Heart right ventricle (tissue), 16 donors: ENCODE results near the gene FAM124B. TPM values are rescaled to one million over a fixed set of nuclear protein-coding genes. Genes with fewer than 3 reads are reported as not detected.

ENCODE experiments used
- ATAC-seq, 8 donors: fragments of 200-7000 bp; cut with Tn5 transposase; one replicate each; pipeline ENCODE4 v1.9.1; 2020; ENCODE audit warnings: mild to moderate bottlenecking in 8 of 8, moderate library complexity in 8 of 8, moderate number of reproducible peaks in 1 of 8
- DNase-seq, 2 donors: peaks; one replicate each; pipeline ENCODE4 v3.0.0-alpha.2; 2020
- H3K27ac ChIP-seq, 10 donors: fragments of 200-600 bp; sonication (generic) in 2 of 10; one replicate each; pipeline versions ENCODE4 v1.5.0 to v1.8.0; 2020 to 2022; ENCODE audit warnings: mild to moderate bottlenecking in 3 of 10
- H3K27me3 ChIP-seq, 7 donors: fragments of 200-600 bp; one replicate each; pipeline ENCODE4 v1.8.0; 2021 to 2022; ENCODE audit warnings: mild to moderate bottlenecking in 2 of 7
- H3K36me3 ChIP-seq, 9 donors: fragments of 200-600 bp; sonication (generic) in 1 of 9; one replicate each; pipeline versions ENCODE4 v1.5.0 to v1.8.0; 2020 to 2022; ENCODE audit warnings: mild to moderate bottlenecking in 2 of 9
- H3K4me1 ChIP-seq, 9 donors: fragments of 200-600 bp; sonication (generic) in 1 of 9; one replicate each; pipeline versions ENCODE4 v1.5.0 to v1.8.0; 2020 to 2022; ENCODE audit warnings: mild to moderate bottlenecking in 4 of 9
- H3K4me3 ChIP-seq, 10 donors: fragments of 200-600 bp; sonication (generic) in 2 of 10; one replicate each; pipeline versions ENCODE4 v1.5.0 to v1.8.0; 2020 to 2022; ENCODE audit warnings: mild to moderate bottlenecking in 7 of 10, moderate library complexity in 2 of 10
- H3K9me3 ChIP-seq, 11 donors: fragments of 200-600 bp in 10 of 11; sonication (generic) in 2 of 11; one replicate each; pipeline versions ENCODE4 v1.5.0 to v1.8.0; 2013 to 2022; ENCODE audit warnings: mild to moderate bottlenecking in 2 of 11, control low read depth in 1 of 11, moderate library complexity in 1 of 11
- WGBS, 2 donors: extraction: QIAGEN DNeasy Blood & Tissue Kit; methylation state at CpG; one replicate each; pipeline ENCODE4 v1.1.7; 2013; ENCODE audit warnings: inconsistent platforms in 1 of 2; 5-methylcytosine and 5-hydroxymethylcytosine counted together
- intact Hi-C, 10 donors: fragments of 100-400 bp; cut with DNase I; formaldehyde crosslinking; loops; one replicate each; pipeline versions ENCODE4 v1.11.1 to v1.14.2; 2022
- polyA plus RNA-seq, 2 donors: library from polyadenylated mRNA; stranded (reverse); fragments of 200-250 nt; gene quantifications; one replicate each; pipeline ENCODE4 v1.2.3, GENCODE V29; 2013
- total RNA-seq, 10 donors: library from RNA; stranded (reverse); fragmentation: NEBNext Ultra II Directional in 3 of 10; extraction: Animal tissue kit (Norgen Biotek cat#: 25700) in 3 of 10; gene quantifications; one replicate each; pipeline versions ENCODE4 v1.2.1 to v1.2.4, GENCODE V29; 2021 to 2023
- TF ChIP-seq, protein P1 (sequence below), 9 donors: fragments of 200-600 bp; sonication (generic) in 2 of 9; IDR thresholded peaks; one replicate each; pipeline versions ENCODE4 v1.5.0 to v1.8.0; 2021 to 2022; ENCODE audit warnings: antibody characterized with exemption in 9 of 9, mild to moderate bottlenecking in 5 of 9, moderate library complexity in 1 of 9
- donor health status: Arrhythmogenic right ventricular cardiomyopathy.
- donor health status: ischemic (EF 13 %, LVEDD 7.1; RV severe dilation, severe dysfunction).
- donor health status: healthy with polysubstance abuse.
- donor health status: DM: no; HTN: yes; CAD: no.
- donor health status: DM: no; HTN: no; CAD: no.
- donor health status: ischemic (EF 25% LVEDD 6.9; RV normal size, moderate dysfunction).
- donor health status: ischemic (EF 25% LVEDD 5.7; RV mildly dilated, moderate dysfunction).
- donor health status: healthy.
- donor health status: DM: yes; HTN: yes; CAD: no.
- donor health status: Ischemic cardiomyopathy.
- donor health status: ischemic (EF 35%, LVEDD 5.7; RV mildly dilated, moderate dysfunction).
- donor health status: nonischemic (EF 11% LVEDD 7.7; RV severe dilation, severe dysfunction).
- donor health status: DM: yes; HTN: yes; CAD: no.
- donor health status: PGD.
- donor health status: ischemic (EF 29% LVEDD 5.4; RV normal size, mild dysfunction).
- donor health status: nonischemic (EF 23%, LVEDD 6.1; RV moderate dilation, normal function).

The FAM124B gene
- total and polyA plus RNA-seq, 12 donors: 0.62 to 3.9 (median 1.7) TPM

DNA sequence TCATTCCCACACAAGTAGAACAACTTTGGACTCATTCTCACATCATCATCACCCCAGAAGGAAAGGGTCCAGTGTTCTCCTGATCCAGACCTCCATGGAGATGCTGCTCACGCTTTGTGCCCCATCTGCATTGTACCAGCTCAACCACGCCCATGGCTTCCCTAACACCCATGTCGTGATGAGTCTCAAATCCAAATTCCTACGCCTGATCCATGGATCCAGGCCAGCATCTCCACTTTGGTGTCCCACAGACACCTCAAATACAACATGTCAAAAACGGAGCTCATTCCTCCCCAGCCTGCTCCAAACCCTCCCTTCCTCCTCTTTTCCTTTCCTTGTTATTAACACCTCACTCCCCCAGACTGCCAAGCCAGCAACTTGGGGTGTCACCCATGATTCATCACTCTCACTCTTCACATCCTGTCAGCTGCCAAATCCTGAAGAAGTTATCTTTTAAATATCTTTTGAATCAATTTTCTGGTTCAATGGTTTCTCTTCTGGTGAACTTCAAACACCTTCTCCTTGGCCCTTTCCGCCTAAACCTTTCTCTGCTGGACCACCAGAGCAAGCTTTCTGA, 30.2 kb upstream of the FAM124B start:
- Histone ChIP-seq H3K4me1 (peaks cover 0 to 5% (median 0%) of the 10 kb centered on the region in 9 donors), H3K4me3 (no peak overlapping the region), H3K9me3 (no peaks in the 10 kb centered on the region), H3K27ac (no peak overlapping the region), H3K27me3 (peaks cover 0 to 2% (median 0%) of the 10 kb centered on the region in 7 donors), H3K36me3 (no peaks in the 10 kb centered on the region)
- ATAC-seq (no peak), DNase-seq (no peak)
- TF ChIP-seq, protein P1, sequence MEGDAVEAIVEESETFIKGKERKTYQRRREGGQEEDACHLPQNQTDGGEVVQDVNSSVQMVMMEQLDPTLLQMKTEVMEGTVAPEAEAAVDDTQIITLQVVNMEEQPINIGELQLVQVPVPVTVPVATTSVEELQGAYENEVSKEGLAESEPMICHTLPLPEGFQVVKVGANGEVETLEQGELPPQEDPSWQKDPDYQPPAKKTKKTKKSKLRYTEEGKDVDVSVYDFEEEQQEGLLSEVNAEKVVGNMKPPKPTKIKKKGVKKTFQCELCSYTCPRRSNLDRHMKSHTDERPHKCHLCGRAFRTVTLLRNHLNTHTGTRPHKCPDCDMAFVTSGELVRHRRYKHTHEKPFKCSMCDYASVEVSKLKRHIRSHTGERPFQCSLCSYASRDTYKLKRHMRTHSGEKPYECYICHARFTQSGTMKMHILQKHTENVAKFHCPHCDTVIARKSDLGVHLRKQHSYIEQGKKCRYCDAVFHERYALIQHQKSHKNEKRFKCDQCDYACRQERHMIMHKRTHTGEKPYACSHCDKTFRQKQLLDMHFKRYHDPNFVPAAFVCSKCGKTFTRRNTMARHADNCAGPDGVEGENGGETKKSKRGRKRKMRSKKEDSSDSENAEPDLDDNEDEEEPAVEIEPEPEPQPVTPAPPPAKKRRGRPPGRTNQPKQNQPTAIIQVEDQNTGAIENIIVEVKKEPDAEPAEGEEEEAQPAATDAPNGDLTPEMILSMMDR (IDR thresholded peaks at IDR 0.05): no peak
- 80 to 84% methylated on average over 6 of the region's 6 CpGs for WGBS, 2 donors
- intact Hi-C loops: no loop called here

DNA sequence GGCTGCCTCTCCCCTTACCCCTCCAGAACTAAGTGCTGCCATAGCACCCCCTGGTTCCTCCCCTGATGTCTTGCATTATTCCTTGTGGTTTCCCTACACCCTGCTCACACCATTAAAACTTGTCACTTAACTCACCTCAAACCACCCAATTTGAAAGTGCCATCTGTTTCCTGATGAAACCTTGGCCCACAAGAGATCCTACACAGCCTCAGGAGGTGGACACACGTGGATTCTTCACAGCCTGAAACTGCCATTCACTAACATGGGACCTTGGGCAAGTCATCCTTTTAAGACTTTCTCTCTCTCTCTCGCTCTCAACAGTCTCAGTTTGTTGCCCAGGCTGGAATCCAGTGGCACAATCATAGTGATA, 27.5 kb upstream of the FAM124B start:
- TF ChIP-seq, protein P1 (IDR thresholded peaks at IDR 0.05): no peak
- ATAC-seq: no peak
- H3K4me3 ChIP-seq: no peak overlapping the region
- no peaks in the 10 kb centered on the region for H3K36me3 ChIP-seq
- WGBS, 2 donors: 69 to 83% methylated on average over 2 of the region's 2 CpGs
- H3K27me3 ChIP-seq: no peaks in the 10 kb centered on the region
- H3K27ac ChIP-seq: no peak overlapping the region
- peaks cover 0 to 12% (median 0%) of the 10 kb centered on the region in 11 donors for H3K9me3 ChIP-seq
- DNase-seq: no peak
- intact Hi-C loops: loop anchor here in 1 of 10 donors (5.0 kb wide), 1 partner anchor 1577 kb away; no protein-coding TSS in a partner anchor
- peaks cover 0 to 5% (median 0%) of the 10 kb centered on the region in 9 donors for H3K4me1 ChIP-seq

DNA sequence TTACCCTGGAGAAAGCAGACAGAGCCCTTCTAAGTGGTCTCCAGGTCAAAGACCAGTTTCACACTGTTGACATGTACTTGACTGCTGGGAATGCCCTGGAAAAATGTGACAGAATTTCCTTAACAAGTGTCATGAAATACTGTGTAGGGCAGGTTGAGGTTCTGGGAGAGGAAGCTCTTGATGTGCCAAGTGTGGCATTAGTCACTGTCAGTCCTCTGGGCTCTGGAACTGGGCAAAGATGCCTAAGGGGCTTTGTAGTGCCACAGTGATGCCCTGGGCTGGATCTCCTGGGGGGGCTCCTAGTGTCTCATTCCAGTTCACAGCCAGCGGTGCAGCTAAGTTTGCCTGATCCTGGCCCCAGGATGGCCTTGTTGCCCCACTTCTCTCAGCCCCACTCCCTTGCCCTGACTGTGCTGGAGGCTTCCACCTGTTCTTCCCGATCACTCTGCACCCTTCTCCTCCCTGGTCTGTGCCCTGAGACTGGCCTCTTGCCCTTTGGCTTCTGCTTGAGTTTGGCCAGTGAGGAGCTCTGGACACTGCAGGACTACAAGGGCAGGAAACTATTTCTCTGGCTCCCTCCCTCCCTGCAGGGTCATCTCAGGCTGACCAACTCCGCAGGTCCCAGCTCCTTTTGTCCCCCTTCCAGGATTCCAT, 27.0 kb upstream of the FAM124B start:
- H3K4me1 ChIP-seq: peaks cover 0 to 5% (median 0%) of the 10 kb centered on the region in 9 donors
- no peaks in the 10 kb centered on the region for H3K36me3 ChIP-seq
- no peak overlapping the region for H3K27ac ChIP-seq
- H3K4me3 ChIP-seq: no peak overlapping the region
- TF ChIP-seq, protein P1 (IDR thresholded peaks at IDR 0.05): no peak
- no peak for ATAC-seq
- no peaks in the 10 kb centered on the region for H3K27me3 ChIP-seq
- intact Hi-C loops: loop anchor here in 1 of 10 donors (5.0 kb wide), 1 partner anchor 1577 kb away; no protein-coding TSS in a partner anchor
- WGBS, 2 donors: 78 to 82% methylated on average over 3 of the region's 3 CpGs
- peaks cover 0 to 12% (median 0%) of the 10 kb centered on the region in 11 donors for H3K9me3 ChIP-seq
- no peak for DNase-seq

DNA sequence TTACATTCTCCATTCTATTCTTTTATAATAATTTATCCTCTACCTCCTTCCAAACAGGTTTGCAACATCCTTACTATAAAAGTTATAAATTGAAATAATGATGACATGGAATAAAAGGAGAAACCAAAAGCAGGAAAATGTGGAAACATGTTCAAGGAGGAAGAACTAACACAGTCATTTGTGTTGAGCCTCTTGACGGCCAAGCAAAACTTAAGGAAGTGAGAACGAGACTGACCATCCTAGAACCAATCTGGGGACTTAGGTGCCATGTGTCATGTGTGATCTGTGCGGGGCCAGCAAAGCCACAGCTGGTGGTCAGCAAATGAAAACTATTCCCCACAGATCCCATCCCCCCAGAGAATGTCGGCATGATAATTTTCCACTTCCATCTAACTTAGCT, 25.6 kb upstream of the FAM124B start:
- H3K27ac ChIP-seq: no peak overlapping the region
- intact Hi-C loops: loop anchor here in 1 of 10 donors (5.0 kb wide), 1 partner anchor 1575 kb away; no protein-coding TSS in a partner anchor
- no peak for ATAC-seq
- TF ChIP-seq, protein P1 (IDR thresholded peaks at IDR 0.05): no peak
- H3K27me3 ChIP-seq: no peaks in the 10 kb centered on the region
- H3K4me1 ChIP-seq: peaks cover 0 to 5% (median 0%) of the 10 kb centered on the region in 9 donors
- H3K36me3 ChIP-seq: no peaks in the 10 kb centered on the region
- no peak for DNase-seq
- 62 to 76% methylated on average over 4 of the region's 4 CpGs for WGBS, 2 donors
- H3K9me3 ChIP-seq: peaks cover 0 to 12% (median 0%) of the 10 kb centered on the region in 11 donors
- no peak overlapping the region for H3K4me3 ChIP-seq
